ENCODE results near the gene NEK11. TPM values are rescaled to one million over a fixed set of nuclear protein-coding genes. Genes with fewer than 3 reads are reported as not detected.

The NEK11 gene
- total RNA-seq, 2 donors from 2014 or later = 5.5 to 5.8 TPM

GRCh38 chr3:131231710-131232389 lies 205.2 kb downstream of the NEK11 start:
- no peak for DNase-seq
- H3K9me3 ChIP-seq = no peaks in the 10 kb centered on the region

GRCh38 chr3:131232711-131233267 lies 206.1 kb downstream of the NEK11 start:
- no peaks in the 10 kb centered on the region for H3K27me3 ChIP-seq
- no peak for DNase-seq
- no peaks in the 10 kb centered on the region for H3K4me1 ChIP-seq
- no peak overlapping the region for H3K9ac ChIP-seq (ENCODE audit: low read depth in 2 of 2, low read length in 2 of 2)
- H3K36me3 ChIP-seq = no peaks in the 10 kb centered on the region
- no peak overlapping the region for H3K27ac ChIP-seq
- no peak for TF ChIP-seq CTCF (IDR thresholded peaks at IDR 0.05)
- no peak overlapping the region for H3K4me3 ChIP-seq
- intact Hi-C loops (cut with DNase I) = no loop called here
- no peaks in the 10 kb centered on the region for H3K9me3 ChIP-seq

More at GRCh38 chr3:131231710-131232389, 205.2 kb downstream of the NEK11 start:
- no peaks in the 10 kb centered on the region for H3K4me1 ChIP-seq
- no peak overlapping the region for H3K4me3 ChIP-seq
- intact Hi-C loops (cut with DNase I) = no loop called here
- no peak overlapping the region for H3K9ac ChIP-seq (ENCODE audit: low read depth in 2 of 2, low read length in 2 of 2)
- no peaks in the 10 kb centered on the region for H3K27me3 ChIP-seq
- no peak overlapping the region for H3K27ac ChIP-seq
- no peaks in the 10 kb centered on the region for H3K36me3 ChIP-seq
- no peak for TF ChIP-seq CTCF (IDR thresholded peaks at IDR 0.05)

DNA sequence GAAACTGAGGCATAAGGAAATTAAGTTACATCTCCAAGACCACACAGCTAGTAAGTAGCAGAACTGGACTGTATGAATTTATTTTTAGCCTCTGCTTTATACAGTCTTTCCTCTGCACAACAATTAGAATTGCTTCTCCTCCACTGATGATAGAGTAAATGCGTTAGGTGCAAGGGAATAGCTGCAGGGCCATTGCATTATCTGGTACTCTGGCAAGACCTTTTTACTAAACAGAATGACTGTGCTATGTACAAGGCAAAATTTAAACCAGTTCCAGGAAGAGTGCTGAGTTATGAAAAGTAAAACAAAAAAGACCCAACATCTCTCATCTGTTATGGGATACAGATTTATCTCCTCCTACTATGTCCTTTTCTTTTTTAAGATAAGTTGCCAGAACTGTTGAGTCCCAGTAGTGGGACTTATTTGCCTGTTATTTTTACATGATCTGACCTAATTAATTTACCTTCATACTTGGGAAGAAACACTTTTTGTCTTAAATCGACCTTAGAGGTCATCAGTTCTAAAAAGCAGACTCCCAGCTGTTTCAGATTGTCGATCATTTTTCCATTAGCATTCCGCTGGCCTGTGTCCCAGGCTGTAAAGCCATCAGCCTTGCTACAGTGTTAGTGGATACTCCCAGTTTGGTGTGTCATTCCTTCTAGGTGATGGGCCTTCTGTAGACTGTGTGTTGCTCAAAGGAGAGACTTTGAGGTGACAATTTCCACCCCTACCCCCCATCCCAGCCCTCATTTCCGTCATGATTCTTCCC lies 207.4 kb downstream of the NEK11 start:
- Histone ChIP-seq H3K9me3 (no peaks in the 10 kb centered on the region), H3K4me1 (no peaks in the 10 kb centered on the region), H3K9ac (ENCODE audit: low read depth in 2 of 2, low read length in 2 of 2) (no peak overlapping the region), H3K27me3 (no peaks in the 10 kb centered on the region), H3K36me3 (no peaks in the 10 kb centered on the region), H3K27ac (no peak overlapping the region), H3K4me3 (no peak overlapping the region)
- intact Hi-C loops (cut with DNase I) = no loop called here
- no peak for TF ChIP-seq CTCF (IDR thresholded peaks at IDR 0.05)
- DNase-seq = no peak

DNA sequence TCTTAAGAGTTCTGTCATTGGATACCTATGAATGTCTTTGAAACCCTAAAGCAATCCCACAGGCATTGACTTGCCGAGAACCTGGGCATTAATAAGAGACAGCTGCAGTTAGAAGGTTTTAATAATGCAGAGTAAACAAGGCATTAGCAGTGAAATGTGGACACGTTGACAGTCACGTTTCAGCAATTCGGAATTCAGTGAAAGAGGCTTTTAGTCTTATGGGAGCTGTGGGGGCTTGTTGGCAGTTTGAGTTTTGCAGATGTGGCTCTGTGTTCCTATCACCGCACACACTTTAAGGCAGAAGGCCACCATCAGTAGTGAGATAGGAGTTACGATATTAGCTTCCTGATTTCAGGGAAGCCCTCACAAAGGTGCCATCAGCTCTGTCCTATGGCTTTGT lies 209.7 kb downstream of the NEK11 start:
- no peak for TF ChIP-seq CTCF (IDR thresholded peaks at IDR 0.05)
- Histone ChIP-seq H3K4me1 (no peaks in the 10 kb centered on the region), H3K9me3 (no peaks in the 10 kb centered on the region), H3K27me3 (no peaks in the 10 kb centered on the region), H3K27ac (no peak overlapping the region), H3K36me3 (no peaks in the 10 kb centered on the region), H3K9ac (ENCODE audit: low read depth in 2 of 2, low read length in 2 of 2) (no peak overlapping the region), H3K4me3 (no peak overlapping the region)
- no peak for DNase-seq
- intact Hi-C loops (cut with DNase I) = no loop called here

- H3K9me3 ChIP-seq = no peaks in the 10 kb centered on the region
- DNase-seq = no peak
- intact Hi-C loops (cut with DNase I) = no loop called here
Observed at GRCh38 chr3:131238496-131238895, 211.8 kb downstream of the NEK11 start.

More at GRCh38 chr3:131238496-131238895, 211.8 kb downstream of the NEK11 start:
- Histone ChIP-seq H3K4me1 (no peaks in the 10 kb centered on the region), H3K4me3 (no peak overlapping the region), H3K27ac (no peak overlapping the region), H3K36me3 (no peaks in the 10 kb centered on the region), H3K27me3 (no peaks in the 10 kb centered on the region), H3K9ac (ENCODE audit: low read depth in 2 of 2, low read length in 2 of 2) (no peak overlapping the region)
- no peak for TF ChIP-seq CTCF (IDR thresholded peaks at IDR 0.05)

All from colonic mucosa (tissue), 4 donors.